HG03175 (cell line): ENCODE measurements around the gene ESRRG.
"Not testable (repeated sequence)": the region's sequence is repeated elsewhere in the genome, so short reads cannot be mapped to it uniquely, and the experiment has no call there.

Source experiments
- ATAC-seq: cut with Tn5 transposase; IDR thresholded peaks from one replicate; pipeline ENCODE4 v1.9.1; 2021; ENCODE audit warnings: mild to moderate bottlenecking, moderate library complexity; ENCODE audit not compliant: unreplicated experiment

ESRRG gene

DNA sequence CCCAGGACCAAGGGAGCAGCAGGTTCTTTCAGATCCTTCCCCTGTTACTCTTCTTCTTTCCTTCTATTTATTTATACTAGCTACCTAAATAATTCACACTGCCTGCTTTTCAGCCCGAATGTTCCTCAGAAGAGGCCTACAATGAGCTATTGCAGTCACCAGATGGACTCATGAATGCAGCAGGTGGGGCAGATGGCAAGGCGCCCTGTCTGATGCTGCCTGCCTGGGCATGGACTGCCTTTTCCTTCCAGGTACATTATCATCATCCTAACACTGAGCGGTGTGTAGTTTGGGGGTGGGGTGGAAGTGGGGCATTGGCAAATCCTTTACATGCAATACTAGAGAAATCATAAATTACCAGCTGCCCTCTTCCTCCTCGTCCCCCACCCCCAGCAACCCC, 17.6 kb downstream of the ESRRG start:
- no peak for ATAC-seq

DNA sequence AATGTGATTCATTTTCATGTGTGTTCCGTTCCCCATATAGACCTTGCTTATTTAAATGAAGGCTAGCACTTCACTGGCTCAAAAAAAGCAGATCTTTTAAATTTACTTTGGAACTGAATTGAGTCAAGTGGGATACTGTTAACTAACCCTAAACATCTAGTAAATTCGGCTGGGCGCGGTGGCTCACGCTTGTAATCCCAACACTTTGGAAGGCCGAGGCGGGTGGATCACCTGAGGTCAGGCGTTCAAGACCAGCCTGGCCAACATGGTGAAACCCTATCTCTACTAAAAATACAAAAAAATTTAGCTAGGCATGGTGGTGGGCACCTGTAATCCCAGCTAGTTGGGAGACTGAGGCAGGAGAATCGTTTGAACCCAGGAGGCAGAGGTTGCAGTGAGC, 19.2 kb downstream of the ESRRG start:
- ATAC-seq = not testable (repeated sequence)

DNA sequence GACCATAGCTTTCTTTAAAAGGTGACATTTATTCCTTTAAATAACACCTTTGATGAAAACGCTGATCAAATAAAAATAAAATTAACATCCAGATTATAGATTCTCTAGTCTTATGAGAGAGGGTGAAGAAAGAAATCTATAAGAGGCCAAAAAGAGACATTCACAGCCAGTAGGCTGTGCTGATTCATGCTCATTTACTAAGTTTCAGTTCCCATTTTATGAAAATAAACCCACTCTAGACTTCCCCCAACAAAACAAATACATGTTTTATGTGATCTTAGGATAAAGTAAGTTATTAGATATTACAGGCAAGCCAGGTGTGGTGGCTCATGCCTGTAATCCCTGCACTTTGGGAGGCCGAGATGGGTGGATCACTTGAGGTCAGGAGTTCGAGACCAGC, 21.1 kb downstream of the ESRRG start:
- peak; percentile 78 for ATAC-seq

DNA sequence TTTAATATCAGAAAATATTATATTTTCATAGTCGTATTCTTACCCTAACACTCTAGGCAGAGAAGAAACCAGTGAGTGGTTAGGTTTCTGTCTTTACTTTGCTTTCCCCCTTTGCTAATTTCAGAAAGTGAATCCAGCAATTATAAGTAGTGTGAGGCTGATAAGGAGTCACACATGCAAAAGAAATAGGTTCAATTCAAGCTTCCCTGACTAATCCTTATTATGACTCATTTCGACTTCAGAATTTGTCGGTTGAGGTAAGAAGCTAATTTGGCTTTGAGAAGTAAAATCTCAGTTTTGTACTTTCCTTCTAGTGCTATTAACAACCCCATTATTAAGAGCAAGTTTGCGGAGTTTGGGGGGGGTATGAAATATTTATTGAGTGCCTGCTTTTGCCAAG, 22.4 kb downstream of the ESRRG start:
- ATAC-seq = no peak

DNA sequence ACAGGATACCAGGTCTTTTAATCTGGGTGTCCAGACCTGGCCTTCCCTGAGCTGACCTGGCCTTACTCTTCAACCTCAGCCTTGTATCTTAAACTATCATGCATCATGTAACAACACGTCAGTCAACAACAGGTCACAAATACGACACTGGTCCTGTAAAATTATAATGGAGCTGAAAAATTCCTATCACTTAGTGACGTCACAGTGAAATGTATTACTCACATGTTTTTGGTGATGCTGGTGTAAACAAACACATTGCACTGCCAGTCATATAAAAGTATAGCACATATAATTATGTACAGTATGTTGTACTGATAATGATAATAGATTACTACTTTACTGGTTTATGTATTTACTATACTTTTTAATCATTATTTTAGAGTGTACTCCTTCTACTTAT, 31.5 kb downstream of the ESRRG start:
- no peak for ATAC-seq

DNA sequence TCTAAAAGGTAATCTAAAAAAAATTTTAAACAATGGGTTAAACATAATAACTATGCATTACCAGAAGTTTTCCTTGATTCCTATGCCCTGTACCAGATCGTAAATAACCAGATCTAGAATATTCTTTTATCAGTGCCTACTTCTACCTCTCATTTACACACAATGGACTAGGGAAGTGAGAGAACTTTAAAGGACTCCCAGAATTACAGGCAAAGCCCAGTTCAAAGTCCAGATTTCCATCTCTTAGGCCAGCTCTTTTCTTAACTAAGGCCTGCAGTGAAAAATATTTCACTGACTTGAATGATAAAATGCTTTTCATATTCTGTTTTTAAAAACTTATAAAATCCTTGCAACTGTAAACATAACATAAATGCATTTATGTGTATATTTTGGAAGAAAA, 32.6 kb downstream of the ESRRG start:
- ATAC-seq = no peak

DNA sequence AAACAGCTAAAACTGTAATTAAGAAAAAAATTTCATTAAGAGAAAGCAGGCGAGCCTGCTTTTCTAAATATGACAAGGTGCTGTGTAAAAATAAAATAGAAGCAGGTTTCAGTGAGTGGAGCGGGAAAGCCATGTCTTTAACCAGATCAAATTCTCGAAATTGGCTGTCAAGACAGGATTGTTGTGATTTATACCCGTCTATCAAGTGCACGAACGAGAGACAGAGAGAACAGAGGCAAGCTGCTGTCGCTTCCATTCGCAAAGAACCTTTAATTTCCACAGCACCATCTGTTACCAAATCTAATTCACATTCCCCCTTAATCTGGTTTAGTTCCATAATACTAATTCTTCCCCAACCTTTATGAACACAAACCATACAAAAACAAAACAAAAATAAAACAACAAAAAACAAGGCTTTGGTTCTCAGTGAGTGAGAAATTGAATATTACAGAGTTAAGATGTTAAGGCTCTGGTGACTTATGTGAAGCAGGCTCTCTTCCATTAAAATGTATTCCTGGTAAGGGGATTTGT, 35.0 kb downstream of the ESRRG start:
- ATAC-seq = no peak

DNA sequence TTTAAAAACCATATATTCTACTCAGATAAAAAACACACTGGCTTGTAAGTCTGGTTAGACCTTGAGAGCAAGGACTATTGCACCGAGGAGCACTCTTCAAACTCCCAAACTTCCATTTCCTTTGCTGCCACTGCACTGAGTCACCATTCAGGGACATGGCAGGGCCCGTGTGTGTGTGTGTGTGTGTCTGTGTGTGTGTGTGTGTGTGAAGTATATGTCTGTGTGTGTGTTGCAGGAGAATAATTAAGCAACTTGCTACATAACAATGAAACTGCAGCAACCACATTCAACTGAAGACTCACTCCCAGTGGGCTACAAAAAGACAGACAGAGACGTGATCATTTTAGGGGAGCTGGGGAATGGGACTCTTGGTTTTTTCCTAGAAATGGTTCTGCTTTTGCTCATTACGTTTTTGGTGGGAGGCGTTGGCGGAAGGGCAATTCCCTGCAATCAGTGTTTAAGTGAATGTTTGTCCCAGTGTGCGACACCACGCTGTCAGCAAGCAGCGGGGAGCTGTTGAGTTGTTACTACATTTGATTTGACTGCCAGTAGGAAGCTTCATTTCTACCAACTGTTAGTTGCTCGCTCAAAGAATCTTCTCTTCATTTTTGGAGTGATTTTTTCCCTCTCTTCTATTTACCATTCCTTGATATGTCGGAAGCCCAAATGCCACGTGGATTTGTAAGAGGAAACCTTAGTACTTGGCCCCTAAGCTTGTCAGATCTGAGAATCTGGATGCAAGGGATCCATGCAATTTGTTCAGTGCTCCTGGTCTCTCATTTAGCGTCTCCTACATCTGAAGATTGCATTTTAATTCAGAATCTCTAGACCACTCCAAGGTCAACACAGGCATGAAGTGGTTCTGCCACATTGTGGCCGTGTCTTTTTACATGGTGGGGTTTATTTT, 36.1 kb downstream of the ESRRG start:
- ATAC-seq = no peak

DNA sequence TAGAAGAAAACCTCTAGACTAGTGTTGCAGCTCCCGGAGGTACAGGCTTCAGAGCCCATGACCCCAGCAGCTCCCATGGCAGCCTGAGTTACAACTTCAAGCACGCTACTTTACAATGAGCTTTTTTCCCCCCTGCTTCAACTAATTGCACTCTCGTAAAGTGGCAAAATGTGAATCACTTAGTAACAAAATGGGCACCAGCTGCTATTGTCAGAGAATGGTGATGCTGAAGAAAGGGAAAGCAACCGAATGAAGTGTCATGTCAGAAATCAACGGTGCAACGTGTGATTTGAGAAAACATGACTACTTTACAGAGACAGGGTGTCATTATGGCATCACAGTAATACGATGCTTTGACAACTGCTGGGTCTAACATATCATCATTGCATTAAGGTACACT, 40.5 kb downstream of the ESRRG start:
- no peak for ATAC-seq

DNA sequence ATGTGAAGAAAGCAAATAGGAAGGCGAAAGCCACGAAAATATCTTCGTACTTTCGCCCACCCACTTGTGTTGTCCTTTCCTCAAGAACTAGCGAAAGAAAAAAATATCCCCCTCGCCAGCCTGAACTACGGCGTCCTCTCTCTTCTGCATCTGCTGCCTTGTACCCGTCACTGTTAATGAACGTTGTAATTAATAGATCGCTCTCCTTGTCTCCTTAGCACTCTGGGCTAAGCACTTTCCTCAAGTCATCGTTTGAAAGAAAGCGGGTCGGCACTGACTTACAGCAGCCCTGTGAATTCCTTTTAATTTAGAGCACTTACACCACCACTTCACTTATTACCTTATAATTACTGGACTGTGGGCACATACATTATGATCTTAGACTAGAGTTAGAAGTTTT, 44.1 kb downstream of the ESRRG start:
- ATAC-seq = no peak

DNA sequence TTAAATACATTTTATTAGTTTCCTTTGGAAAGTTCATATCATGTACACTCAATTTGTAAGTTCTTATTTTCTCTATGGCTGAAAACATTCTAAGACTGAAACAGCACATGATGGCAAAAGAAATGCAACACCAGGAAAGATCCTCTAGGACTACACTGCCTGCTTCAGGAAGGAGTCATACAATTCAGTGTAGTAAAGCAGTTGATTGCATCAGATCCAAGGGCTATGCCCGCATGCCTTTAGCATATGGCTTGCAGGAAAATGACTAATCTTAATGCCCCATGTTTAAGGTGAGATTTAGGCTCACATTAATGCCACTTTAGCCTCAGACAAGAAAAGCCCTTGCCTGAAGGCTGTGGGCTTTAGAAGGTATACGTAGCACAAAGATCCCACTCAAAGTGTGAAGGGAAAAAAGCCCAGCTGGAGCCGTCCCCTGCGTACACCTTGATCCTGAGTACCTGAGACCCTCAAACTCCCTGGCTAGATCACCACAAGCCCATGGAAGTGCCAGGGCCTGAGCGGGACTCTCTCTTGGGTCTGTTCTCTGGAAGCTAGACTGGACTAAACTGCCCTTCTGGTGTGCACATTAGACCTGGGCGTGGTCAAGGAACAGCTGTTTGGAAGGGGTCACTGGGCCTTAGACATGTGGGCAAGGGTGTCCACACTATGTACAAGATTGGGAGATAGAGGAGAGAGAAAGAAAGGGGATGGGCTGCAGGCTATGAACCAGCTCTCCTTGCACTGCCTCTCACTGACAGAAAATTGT, 52.9 kb downstream of the ESRRG start:
- ATAC-seq = no peak

DNA sequence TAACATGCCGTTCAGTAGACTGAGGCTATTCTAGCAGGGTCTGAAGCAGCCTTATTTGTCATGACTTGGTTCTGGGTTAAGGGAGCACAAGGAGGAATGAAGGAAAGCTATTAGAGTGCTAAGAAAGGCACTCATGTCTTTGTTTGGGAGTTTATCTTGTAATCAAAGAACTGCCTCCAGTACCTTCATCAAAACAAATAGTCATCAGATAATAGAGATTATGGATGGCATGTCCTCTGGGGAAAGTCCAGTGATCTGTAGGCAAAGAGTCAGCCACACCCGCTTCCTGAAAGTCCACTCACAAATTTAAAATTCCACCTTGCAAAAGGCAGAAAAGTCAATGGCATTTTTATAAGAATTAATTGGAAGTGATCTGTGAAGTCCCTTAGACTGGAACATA, 56.8 kb downstream of the ESRRG start:
- ATAC-seq = no peak

DNA sequence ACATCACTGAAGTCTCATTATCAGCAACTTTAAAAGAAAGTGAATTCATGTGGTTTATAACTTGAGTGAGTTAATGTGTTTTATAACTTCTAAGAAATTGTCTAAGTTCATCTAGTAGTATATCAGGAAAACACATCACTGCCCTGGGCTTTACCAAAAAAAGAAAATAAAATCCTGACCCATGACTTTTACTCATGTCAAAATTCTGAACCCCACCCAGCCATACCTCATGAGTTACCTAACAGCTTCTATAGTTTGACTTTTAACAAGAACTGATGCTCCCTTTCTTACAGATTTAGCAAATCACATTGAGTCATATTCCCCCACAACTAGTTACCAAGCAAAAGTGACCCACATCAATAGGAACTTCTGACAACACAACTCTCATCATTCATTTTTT, 57.4 kb downstream of the ESRRG start:
- ATAC-seq = no peak

DNA sequence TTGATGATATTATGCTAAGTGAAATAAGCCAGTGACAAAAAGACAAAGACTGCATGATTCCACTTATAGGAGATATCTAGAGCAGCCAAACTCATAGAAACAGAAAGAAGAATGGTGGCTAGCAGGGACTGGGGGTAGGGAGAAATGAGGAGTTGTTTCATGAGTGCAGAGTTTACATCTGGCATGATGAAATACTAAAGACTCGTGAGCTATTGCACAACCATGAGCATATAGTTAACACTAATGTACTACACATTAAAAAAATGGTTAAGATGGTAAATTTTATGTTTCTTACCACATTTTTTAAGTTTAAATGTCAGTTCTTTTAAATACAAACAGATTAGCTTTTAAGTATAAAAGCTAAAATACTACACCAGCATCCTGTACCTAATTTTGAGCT, 57.8 kb downstream of the ESRRG start:
- ATAC-seq = no peak

DNA sequence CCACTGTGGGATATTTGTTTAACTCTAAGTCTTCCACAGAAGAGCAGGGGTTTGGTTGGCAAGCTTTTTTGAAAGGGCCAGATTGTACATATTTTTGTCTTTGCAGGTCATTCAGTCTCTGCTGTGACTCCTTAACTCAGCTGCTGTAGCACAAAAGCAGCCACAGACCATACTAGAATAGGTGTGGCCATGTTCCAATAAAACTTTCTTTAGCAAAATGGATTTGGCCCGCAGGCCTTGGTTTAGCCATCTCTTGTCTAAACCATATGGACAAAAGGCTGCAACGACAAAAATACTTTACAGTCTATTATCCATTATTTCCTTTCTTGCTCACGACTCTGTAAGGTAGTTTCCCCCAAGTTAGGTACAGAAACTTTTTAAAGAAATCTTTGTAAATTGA, 60.5 kb downstream of the ESRRG start:
- no peak for ATAC-seq

DNA sequence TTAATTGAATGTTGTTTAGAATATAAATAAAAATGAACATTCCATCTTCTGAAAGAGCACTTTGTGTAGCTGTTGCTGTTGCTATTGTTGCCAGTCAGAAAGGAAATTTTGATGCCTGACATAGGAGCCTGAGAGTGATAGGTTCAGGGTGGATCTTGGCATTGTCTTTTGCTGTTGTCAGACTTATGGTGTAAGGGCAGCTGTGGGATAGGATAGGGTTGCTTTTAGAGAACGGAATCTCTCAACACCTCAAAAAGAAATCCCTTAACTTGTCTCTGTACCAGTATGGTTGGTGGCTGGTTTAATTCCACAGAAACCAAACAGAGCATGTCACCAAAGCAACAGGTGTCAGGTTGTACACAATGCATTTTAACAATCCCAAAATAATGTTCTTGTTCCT, 62.7 kb downstream of the ESRRG start:
- no peak for ATAC-seq

DNA sequence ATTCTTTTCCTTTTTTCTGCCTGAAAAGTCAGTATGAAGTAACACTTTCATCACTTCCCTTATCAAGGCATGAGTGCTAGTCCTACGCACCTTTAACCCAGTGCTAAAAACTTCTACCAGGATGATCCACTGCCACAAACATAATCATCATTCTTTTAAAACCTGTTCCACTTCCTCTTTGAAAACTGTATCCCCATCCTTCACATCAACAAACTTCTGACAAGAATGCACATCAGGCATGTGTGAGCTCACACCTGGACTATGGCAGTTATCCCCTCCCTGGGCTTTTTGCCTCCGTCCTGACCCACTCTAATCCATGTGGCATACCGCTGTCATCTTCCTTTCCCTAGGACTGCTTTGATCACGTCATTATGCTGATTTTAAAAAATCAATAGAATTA, 70.2 kb downstream of the ESRRG start:
- no peak for ATAC-seq

DNA sequence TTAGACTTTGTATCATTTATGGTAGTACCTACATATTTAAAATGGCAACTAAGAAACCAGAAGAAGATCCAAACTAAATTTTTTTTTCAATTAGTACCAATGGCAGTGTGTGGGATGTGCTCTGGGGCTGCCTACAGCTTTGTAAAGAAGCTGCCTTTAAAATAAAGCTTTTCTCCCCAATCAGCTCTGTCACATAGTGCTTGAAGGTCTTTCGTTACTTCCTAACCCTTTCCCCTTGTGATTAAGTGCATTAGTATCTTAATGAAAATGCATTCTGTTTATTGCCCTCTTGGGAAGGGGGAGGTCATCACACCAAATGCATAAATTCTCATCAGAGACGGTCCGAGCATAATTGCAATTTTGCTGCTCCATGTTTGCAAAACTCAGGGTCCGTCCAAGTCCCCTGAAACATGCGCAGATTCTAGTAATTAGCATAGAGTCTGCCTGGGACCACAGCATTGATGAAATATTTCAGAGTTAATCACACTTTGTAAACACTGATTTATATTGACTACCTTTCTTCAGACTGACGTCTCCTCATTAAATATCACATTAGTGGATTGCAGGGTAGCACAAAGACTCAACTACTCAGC, 71.3 kb downstream of the ESRRG start:
- ATAC-seq = no peak

DNA sequence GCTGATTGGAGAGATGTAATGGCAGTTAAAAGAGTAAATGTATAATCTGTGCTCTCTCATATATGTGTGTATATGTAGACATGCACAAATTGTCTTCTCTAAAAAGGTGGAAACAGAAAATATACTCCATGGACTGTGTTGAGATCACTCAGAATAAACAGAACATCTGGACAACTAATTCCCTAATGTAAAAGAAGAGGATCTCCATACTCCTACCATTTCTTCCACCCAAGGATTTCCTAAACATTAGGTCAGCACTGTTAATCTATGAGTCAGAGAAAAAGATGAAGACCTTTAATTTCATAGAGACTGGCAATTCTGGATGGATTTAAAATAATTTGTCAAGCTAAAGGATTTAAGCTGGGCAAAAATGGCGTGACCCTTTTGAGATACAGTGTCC, 80.1 kb downstream of the ESRRG start:
- ATAC-seq = no peak

DNA sequence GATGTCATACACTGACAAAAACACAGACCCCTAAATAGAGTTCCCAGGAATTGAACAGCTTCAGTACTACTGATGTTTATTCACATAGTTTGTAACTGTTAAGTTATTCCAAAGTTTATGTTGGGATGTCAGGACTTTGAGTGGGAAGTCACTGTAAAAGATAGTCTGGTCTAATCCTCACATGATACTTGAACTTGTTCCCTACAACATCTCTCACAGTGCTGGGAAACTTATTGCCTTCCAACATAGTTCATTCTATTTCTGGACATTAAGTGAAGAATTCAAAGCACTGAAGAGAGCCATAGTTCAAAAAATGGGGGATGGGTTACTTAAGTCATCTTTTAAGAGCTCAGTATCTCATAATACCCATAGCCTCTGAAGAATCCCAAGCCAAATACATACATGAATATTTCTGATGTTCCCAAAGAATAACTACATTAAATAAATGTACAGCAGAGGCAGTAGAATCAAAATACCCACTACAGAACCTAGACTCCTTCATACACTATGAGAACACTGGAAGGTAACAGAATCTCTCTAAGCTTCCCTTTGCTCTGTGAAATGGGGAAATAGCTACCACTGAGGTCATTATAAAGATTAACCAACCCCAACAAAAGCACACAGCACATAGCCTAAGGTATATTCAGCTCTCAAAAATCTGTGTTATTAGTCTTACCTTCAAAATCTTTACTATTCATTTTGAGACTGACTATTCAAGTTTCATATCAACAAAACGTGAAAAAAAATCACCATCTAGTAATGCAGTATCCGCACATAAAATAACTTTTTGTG, 81.4 kb downstream of the ESRRG start:
- no peak for ATAC-seq

DNA sequence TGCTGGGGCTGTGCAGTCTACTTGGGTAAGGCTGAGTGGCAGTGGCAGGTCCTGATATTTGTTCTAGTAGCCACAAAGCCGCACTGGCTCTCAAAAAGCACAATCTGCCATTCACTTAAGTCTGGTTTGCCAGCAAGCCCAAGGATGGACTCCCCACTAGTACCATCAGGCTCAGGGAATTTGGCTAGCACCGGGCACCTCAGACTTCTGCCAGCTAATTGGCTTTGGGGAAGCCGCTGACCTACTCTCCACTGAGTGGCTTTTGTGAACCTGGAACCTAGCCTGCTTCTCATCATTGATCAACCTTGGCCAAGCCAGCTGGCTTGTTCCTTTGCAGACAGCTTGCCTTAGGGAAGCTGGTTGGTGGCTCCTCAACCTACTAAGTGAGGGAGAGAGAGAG, 83.1 kb downstream of the ESRRG start:
- ATAC-seq = no peak
